ENCODE data around the gene GSK3A.

The GSK3A gene

DNA sequence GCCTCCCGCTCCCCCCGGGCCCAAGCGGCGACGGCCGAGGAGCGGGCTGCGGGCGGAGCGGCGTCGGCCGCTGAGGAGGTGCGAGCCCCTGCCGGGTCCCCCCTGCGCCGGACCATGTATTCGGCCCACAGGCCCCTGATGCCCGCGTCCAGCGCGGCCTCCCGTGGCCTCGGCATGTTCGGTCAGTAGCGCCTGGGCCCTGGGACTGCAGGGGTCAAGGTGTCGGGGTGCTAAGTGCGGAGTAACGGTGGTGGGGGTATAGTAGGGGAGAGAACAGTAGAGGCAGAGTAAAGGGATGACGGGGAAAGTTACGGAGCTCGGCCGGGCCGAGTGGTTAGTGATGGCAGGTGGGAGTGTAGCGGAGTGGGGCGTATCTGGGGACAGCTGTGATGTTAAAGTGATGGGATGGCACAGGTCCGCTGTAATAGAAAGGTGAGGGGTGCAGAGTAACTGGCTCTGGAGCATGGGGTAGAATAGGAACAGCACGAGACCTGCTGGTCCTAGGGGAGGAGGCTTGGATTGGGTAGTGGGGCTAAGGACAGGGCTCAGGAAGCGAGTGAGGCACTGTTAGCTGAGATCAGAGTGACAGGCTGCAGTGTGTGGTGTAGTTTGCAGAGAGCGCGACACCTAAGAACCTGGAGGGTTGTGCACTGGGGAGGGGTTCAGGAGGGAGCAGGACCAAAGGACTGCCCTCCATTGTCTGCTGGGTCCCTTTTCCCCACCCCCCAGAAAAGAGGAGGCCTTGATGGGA lies 42.4 kb upstream of the GSK3A start:
- TF ChIP-seq, protein P1, sequence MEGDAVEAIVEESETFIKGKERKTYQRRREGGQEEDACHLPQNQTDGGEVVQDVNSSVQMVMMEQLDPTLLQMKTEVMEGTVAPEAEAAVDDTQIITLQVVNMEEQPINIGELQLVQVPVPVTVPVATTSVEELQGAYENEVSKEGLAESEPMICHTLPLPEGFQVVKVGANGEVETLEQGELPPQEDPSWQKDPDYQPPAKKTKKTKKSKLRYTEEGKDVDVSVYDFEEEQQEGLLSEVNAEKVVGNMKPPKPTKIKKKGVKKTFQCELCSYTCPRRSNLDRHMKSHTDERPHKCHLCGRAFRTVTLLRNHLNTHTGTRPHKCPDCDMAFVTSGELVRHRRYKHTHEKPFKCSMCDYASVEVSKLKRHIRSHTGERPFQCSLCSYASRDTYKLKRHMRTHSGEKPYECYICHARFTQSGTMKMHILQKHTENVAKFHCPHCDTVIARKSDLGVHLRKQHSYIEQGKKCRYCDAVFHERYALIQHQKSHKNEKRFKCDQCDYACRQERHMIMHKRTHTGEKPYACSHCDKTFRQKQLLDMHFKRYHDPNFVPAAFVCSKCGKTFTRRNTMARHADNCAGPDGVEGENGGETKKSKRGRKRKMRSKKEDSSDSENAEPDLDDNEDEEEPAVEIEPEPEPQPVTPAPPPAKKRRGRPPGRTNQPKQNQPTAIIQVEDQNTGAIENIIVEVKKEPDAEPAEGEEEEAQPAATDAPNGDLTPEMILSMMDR (IDR thresholded peaks at IDR 0.05; ENCODE audit: control insufficient read depth, insufficient read depth, low read depth, low read length, missing control alignments) = no peak
- peak overlapping the region; percentile 65 for H3K4me3 ChIP-seq (ENCODE audit: control insufficient read depth, low read depth, low read length)
- no peak for DNase-seq (ENCODE audit: low read depth)

DNA sequence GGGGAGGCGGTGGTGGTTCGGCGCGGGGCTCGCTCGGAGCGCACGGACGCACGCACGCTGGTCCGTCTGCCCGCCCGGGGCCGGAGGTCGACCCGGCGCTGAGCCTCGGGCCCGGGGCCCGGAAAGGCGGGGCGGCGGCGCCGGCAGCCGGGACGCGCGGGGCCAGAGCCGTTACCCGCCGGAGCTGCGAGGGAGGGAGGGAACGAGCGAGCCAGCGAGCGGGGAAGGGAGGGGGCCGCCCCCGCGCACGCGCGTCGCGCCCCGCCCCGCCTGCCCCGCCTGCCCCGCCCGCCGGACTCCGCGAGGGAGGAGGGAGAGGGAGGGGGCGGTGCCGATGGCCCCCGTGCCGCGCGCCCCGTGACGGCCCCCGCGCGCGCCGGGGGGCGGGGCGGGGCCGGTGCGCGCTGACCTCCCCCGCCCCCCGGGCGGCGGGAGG lies 41.7 kb upstream of the GSK3A start:
- DNase-seq (ENCODE audit: low read depth) = no peak
- H3K4me3 ChIP-seq (ENCODE audit: control insufficient read depth, low read depth, low read length) = peak overlapping the region; percentile 17
- TF ChIP-seq, protein P1 (IDR thresholded peaks at IDR 0.05; ENCODE audit: control insufficient read depth, insufficient read depth, low read depth, low read length, missing control alignments) = no peak

DNA sequence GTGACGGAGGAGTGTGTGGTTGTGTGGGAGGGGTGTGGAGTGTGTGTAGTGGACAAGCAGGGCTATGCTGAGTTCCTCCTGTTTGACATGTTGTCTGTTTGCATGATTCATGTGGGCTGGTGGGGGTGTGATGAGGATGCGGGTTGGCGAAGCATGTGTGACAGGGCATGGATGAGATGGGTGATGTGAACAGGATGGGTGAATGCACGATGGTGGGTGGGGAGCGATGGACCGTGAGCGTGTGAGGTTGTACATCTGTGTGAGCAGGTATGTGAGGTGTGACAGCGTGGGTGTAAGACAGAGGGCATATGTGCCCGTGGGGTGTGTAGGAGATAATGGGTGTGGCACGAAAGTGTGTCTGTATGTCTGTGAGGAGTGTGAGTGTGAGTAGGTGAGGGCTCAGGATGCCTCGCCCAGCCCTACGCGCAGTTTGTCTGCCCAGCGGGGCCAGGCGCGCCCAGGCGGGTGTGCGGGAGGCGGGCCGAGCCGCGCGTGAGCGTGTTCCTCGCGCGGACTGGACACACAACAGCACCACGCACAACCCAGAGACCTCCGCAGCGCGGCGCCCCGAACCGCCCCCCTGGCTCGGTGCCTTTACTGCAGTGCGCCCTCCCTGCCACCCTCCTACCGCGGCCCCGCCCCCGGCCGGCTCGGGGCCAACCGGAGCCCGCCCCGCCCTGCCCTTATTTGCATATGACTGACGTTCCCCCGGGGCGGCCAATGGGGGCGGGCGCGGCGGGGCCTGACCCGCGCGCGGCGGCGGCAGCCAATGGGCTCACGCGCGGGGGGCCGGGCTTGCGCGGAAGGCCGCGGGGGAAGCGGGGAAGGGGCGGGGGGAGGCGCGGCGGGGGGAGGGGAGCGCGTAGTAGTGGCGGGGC lies 41.0 kb upstream of the GSK3A start:
- DNase-seq (ENCODE audit: low read depth) = peak; percentile 50
- peak overlapping the region; percentile 37 for H3K4me3 ChIP-seq (ENCODE audit: control insufficient read depth, low read depth, low read length)
- TF ChIP-seq, protein P1 (IDR thresholded peaks at IDR 0.05; ENCODE audit: control insufficient read depth, insufficient read depth, low read depth, low read length, missing control alignments) = no peak

GRCh38 chr19:42282819-42283187 lies 40.4 kb upstream of the GSK3A start:
- peak overlapping the region; percentile 37 for H3K4me3 ChIP-seq (ENCODE audit: control insufficient read depth, low read depth, low read length)
- TF ChIP-seq, protein P1 (IDR thresholded peaks at IDR 0.05; ENCODE audit: control insufficient read depth, insufficient read depth, low read depth, low read length, missing control alignments) = no peak
- DNase-seq (ENCODE audit: low read depth) = no peak

- peak overlapping the region; percentile 71 for H3K4me3 ChIP-seq (ENCODE audit: control insufficient read depth, low read depth, low read length)
- TF ChIP-seq, protein P1 (IDR thresholded peaks at IDR 0.05; ENCODE audit: control insufficient read depth, insufficient read depth, low read depth, low read length, missing control alignments) = no peak
- no peak for DNase-seq (ENCODE audit: low read depth)
Measured at GRCh38 chr19:42281827-42282762, 39.7 kb upstream of the GSK3A start.
